Measurements from ENCODE around the gene BCL11B.

The BCL11B gene

DNA sequence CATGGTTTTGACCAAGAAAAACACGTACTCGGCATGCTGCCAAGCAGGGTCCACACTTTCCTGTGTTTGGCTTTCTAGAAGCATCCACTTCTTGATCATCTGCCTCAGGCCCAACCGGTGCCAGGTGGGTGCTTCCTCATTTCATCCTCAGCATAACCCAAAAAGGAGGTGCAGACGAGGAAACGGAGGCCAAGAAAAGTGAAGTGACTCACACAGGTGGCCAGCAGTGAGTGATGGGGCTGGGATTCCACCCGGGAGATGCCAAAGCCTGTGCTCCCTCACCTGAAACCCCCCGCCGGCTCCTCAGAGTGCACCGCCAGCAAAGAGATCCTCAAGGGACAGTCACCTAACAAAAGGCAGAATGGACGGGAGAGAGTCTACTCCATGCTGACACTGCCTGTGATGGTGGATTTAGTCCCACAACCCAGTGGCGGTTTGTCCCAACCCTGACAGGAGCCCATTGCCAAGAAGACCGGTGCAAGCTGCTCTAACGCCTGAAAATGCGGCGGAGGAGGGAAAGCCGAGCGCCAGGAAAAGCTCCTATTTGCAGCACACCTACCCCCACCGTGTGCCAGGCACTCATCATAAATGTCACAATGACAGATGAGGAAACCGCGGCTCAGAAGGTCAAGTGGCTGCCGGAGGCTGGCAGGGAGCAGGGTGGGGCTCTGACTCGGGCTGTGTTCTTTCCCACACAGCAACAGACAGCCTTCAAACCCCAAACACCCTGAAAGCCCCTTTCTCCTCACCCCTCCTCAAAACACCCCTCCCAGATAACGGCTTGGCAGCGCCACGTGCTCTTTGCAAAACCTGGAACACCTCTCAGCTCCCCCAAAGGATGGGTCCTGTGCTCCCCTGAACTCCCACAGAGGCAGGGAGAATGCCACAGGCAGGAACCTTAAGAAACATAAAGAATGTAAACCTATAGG is 18.8 kb downstream of the BCL11B start:
- no peak for DNase-seq

DNA sequence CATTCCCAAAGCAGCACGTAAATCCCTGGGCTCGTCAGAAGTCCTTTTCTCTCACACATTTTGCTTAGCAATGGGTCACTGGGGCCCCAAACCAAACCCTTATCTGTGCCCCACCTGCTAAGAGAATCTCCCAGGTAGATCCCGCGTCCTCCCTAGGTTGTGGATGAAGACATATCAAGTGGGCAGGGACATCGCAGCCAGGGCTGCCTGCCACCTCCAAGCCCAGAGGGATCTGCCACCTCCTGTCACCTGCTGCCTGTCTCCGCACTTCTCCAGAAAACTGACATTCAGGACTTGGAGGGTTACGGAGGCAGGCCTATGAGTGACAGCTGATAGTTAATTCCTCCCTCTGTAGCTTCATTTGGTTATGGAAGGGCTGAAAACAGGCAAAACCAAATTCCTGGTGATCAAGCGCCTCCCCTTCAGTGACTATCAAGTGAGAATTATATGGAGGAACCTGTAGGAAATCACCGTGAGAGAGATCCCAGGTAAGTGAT is 19.5 kb downstream of the BCL11B start:
- DNase-seq, result no peak

DNA sequence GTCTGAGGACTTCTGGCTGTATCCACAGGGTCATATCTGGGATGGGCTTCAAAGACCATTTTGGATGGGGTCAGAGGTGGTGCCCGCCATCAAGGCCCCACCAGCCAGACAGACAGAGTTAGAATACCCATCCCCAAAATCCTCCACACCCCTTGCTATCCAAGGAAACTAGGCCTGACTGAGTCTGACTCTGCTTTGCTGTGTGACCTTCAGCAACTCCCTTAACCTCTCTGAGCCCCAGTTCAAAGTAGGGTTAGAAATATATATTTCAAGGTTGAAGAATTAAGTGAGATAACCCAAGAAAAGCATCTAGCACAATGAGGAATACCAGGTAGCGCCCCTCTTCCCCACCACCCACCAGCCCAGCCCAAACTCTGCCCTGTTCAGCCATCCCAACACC is 20.3 kb downstream of the BCL11B start:
- DNase-seq, result no peak

DNA sequence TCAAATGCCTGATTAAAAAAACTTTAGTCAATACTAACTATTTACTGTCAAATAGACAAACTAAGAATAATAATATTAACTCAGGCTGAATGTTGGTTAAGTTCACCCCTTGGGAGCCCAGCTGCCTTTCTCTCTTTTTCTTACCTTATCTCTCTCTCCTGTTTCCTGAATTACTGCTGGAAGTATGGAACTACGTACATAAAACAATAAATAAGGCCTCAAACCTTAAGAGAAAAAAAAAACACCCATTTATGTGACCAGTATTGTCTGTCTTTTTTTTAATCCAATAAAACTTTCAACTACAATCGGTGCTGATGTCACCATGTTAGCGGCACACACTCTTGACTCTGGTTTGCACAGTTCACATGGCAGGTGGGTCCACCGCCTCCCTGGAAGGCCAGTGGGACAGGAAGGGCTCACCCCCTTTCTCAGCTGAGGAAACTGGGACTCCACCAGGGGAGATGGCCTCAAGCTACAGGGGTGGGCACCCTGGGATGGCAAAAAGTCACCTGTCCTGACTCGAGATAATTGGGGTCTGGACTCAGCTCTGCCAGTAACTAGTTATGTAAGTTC is 21.3 kb downstream of the BCL11B start:
- DNase-seq, result no peak

DNA sequence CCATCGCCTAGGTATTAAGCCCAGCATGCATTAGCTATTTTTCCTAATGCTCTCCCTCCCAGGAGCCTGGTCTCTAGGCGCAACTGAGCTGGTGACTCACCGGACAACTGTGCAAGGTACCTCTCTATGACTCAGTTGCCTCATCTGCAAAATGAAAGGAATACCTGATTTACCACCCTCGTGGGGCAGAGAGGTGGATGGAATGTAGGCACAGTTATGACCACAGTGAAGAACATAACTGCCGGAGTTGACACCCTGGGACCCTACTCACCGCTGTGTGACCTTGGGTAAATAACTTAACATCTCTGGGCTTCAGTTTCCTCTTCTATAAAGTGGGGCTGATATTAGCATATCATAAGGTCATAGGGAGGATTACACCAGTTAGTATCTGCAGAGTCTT is 22.6 kb downstream of the BCL11B start:
- DNase-seq, result no peak

DNA sequence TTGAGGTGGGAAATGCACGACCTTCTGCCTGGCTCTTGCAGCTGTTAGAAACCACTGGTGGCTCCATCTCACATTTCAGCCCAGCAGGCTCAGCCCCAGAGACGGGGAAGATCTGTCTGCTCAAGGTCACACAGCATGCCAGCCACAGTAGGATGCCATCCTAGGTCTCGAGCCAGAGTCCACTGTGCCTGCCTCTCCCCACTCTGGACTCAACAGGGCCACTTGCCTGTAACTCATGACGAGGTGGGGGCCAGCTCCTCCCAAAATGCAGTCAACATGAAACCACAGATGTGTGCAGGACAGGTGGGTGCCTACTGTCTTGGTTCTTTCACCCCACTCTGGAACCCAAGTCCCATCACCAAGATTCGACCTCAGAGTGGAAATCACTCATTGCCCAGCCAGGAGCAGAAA is 23.2 kb downstream of the BCL11B start:
- no peak for DNase-seq

DNA sequence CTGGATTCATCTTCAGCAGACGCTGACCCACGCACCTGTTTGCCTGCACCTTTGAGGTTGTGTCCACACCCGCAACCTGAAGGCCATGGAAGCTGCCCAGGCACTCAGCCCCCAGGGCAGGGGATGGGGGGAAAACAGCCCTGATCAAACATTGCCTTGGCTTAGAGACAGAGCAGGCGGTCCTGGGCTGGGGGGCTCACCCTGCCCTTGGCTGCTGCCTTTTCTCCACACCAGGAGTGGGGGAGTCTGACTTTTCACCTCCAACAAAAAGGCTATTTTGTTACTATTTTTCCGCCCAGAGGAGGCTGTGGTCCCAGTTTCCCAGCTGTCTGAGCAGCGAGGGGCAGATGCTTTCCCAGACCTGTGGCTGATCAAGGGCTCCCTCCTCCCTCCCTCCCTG is 24.2 kb downstream of the BCL11B start:
- no peak for DNase-seq

DNA sequence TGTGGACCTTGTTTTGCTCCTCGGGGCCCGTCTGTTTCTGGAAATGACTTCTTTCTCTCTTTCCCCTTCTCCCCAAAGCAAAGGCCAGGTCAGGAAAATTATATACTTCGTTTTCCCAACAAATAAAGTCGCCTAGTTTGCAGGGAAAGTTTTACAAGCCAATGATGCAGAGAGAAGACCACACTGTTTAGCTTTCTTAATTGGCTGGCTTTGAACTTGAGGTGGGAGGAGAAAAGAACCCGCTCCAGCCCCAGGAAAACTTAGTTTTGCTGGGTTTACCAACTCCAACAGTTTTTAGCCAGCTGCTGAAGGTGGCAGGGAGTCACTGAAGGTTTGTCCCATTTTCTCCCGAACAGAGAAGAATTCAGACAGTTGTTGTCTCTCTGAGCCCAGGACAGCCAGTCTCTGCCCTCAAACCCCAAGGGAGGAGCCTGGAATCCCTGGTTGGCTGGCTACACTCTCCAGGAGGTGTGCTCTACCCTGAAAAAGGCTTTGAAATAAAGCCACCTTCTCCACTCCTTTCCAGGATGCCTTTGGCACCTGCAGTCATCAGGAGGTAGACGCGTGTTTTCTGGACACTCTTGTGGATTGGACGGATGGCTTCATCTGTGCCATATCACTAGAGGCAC is 24.8 kb downstream of the BCL11B start:
- no peak for DNase-seq

DNA sequence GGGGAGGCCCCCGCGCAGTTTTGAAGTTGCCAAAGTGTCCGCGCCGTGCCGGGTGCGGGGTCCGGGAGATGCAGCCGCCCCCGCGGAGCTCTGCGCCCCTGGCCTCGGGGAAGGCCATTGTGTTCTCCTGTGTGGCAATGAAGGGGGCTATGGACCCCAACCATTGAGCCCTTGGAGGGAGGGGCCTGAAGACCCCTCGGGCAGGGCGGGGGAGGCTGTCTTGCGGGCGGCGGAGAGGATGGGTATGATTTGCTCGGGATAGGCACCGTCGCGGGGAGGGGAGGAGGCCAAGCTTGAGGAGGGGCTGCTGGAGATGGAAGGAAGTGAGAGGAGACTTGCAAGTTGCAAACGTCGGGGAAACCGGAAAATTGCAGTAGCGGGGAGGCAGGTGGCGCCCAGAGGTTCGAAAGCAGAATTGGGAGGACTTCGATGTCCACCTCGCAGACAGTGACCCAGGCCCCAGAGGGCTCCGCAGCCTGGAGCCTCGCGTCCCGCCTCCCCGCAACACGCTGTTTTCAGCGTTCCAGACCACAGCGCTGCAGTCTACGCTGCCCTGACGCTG is 25.4 kb downstream of the BCL11B start:
- no peak for DNase-seq

DNA sequence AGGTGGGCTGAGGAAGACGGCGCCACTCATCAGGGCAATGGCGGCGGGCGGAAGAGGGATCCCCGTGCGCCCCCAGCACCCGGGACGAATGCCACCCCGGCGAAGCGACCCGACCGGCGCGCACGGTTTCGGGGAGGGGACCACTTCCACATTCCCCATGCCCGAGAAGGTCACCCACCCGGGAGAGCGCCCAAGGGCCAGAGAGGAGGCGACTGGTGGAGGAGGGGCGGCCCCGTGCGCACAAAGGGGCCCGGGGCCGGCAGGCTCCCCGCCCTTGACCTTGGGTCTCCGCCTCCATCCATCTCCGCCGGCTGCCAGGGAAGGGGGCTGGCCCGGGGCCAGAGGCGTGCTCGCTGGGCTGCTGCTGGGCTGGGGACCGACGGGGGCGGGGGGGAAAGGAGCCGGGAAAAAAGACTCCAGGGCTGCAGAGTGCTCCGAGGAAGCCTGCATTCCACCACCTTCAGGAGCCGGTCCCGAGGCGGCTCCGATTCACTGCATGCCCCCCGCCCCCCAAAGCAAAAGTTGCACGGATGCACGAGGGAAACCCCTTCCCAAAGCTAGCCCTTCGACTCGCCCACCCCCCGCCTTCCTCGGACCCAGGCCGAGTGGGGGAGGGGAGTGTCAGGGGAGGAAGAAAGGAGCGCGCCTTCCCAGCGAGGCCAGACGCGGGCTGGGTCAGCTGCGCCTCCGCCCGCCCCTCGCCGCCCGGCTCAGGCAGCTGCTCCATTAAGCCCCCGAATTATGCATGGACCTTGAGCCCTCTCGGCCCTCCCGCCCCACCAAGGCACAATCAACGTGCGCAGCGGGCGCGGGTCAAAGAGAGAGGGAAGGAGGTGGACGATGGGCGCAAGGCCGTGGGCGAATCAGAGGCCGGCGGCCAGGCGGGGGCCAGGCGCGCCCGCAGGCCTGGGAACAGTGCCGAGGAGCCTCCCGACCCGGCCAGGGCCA is 26.2 kb downstream of the BCL11B start:
- no peak for DNase-seq

DNA sequence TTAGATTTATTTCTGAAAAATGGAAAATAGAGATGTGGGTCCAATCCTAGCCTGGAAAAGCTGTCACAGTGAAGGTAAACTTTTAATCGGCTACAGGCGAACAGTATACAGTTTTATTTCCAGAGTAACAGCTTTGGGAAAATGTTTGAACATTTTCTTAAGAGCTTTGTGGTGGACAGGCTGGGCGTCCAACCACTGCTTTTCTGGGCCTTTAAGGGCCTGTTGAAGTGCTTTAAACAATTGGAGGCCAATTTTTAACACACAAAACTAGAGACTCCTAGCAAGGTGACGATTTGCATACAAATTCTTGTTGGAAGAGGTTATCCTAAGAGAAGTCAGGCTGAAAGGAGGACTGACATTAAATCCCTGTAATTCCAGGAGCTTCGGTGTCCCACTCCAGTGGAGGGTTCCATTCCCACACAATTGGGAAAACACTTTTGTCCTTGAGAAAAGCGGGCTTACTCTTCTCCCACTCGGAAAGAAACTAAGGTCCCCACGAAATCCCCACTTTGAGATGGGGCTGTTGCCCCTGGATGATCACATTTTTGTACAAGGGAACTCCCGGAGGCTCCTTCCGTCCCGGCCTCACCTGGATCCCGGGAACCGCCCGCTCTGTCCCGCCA is 26.9 kb downstream of the BCL11B start:
- no peak for DNase-seq

DNA sequence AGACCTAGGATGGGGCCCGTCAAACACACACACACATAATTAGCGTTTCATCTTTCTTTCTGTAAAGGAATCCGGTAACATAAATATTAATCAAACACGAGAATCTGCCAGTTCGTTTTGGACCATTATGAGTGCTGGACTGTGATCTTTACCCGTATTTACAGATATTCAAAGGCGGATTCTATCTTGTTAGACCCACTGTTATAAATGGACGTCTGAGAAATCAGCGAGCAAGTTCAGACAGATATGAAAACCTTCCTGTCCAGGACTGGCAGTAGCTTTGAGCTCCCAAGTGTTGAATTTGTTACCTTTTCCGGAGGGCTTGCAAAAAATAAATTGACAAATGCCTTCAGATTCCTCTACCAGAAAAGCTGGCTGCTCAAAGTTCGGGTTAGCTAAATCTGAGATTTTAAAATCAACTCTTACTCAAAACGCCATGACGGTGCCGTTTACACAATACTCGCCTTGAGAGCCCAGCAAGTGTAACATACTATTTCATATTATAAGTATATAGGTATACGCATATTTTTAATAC is 27.6 kb downstream of the BCL11B start:
- no peak for DNase-seq

DNA sequence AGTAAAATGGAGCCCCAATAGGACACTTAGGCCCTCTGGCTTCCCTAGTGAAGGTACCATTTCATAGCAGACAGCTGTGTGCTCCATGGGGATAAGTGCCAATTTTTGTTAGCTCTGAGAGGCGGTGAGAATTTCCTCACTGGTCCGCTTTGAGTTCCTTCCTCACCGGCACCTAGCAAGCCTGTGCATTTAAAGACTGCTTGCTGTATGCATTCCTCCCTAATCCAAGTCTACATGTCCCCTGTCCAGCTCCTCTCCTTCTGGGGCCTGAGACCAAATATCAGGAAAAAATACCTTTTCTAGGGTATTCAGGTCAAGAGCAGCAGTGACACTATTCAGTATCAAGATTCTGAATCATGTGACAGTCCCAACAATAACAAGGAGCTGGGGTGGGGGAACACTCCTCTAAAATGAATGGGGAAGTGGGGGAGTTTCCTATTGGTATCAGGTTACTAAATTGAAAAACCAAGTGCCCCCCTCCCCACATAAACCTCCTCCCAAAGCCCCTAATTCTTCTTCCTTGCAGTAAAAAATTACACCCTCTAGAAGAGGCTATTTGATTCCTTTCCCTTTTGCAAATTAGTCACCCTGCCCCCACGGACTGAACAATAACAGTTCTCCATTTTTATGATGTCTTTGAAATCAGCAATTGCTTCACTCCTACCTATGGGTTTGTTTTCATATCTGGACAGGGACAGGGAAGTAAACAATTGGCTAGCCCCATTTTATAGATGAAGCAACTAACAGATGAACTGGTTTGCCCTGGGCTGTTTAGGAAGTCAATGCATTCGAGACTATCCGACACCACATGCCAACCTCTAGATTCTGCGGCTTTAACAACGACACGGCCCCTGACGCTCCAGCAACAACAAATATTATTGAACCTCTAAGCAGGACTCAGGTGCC is 28.9 kb downstream of the BCL11B start:
- no peak for DNase-seq

DNA sequence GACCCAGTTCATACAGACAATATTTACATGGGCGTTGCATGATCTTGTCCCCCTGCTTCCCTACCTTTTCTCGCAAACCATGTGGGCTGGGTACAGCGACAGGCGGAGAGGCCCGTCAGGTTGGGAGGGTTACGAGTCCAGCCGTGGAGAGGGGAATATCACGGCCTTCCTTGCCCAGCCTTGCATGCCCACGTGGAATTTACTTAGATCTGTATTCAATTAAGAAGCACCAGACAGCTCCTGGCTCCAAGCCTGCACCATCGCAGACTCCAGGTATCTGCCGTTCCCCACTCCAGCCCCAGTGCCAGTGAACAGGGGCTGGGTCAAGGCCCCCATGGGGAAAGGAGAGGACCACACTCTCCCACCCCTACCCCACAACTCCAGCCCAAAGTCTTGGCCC is 29.8 kb downstream of the BCL11B start:
- DNase-seq, result no peak

DNA sequence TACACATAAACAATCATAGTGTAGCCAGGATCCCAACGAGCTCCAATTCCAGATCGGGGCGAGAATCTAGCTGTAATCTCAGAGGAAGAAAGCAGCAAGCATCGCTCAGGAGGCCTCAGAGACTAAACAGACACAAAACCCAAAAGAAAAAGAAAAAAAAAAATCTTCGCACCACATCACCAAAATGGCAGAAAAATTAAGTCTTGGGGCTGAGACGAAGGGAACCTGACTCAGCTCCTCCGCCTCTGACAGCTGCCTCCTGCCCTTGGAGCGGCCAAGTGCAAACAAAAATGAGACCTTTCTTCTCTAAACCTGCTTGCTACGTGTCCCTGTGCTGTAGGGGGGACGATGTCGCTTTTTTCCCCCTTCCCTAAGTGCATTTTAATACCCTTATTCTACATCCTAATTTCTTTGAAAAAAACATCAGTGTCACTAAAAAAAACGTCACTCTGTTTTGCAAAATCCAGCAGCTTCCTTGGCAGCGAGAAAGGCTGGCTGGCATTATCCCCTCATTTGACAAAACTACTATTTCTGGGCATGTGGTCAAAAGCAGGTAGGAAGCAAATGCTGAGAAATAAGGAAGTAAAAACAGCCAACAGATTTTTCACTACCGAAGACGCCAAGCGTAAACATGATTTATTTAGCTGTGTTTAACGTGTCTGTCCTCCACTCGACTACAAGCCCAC is 30.5 kb downstream of the BCL11B start:
- DNase-seq, result no peak

DNA sequence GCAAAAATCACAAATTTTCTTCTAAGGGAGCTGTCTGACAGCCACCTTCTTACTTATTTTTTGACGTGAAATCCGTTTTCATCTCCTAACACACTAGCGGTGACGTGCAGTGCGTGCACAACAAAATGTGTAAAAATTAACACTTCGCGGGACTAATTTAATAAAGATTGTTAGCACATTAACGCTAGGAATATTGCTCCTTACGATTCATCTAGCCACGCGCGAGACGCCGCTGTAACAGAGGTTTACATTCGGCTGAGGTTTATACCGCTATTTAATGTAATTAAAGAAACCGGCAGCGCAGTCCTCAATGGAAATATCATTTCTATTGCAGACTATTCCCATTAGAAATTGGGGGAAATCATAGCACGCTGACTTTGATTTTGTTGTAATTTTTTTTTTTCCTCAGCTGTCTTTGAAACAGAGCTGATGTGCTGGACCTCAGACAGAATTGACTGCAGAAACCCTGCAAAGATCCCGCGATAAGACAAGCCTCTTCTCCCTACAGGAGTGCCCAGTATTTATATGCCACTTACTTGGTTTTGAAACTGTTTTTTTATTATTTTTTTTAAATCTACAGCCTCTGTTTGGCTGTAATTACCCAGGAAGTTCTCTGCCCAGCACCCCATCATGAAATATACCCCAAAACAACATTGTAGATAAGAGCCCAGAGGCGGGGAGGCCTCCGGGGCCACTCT is 31.2 kb downstream of the BCL11B start:
- no peak for DNase-seq

DNA sequence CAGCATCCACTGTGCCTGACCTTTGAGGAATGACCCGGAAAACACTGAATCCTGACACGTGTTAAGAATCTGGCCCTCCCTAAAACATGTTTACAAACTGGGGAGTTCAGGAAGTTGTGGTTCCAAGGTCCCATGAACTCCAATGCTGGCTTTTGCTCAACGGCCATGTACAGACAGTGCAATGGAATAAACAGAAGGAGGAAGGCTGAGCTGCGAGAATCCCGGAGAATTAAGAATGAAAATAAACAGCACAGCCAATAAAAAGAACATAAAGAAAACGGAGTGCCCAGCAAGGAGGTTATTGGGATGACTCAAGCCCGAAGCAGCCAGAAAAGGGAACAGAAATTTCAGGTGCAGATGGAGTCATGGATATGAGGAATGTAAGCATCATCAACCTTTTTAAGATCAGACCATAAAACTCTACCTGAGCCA is 32.3 kb downstream of the BCL11B start:
- no peak for DNase-seq

DNA sequence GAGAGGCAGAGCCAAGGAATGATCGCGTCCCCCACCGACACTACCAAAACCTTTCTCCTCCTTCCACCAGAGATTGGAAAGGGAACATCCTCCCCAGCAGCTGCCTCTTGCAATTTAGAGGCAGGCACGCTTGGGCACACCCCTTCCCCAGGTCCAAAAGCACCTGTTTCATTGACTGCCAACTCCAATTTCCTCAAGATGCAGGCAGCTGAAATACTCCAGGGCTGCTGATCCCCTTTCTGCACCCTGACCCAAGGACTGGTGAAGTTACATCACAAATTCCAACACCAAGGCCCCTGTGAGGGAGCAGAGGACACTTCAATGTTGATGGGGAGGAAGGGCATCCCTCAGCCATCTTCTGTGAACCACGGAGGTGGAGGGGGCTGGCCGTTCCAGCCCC is 33.8 kb downstream of the BCL11B start:
- no peak for DNase-seq

DNA sequence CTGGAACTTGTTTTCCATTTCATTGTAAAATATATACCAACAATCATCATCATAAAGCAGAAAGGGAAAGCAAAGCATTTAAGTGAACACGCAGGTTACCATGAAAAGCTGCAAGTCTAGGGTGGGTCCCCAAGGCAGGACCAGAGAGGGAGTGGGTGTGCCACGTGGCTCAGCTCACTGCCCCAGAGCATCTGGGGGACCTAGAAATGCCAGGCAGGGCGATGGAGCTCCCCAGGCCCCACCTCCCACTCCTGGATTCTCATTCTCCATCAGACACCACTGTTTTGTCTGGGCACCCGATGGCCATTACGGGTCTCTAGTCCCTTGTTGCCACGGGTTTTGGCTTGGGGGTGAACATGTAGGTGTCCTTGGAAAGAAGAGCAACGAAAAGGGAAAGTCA is 34.7 kb downstream of the BCL11B start:
- no peak for DNase-seq

Data from NCI-H82 (cell line).